Neural cell (in vitro differentiated cells): Measurements from ENCODE around the gene COA5. TPM values are rescaled to one million over a fixed set of nuclear protein-coding genes. Genes with fewer than 3 reads are reported as not detected.

ENCODE experiments used
- H2AFZ ChIP-seq: fragments of 200-600, 300-800 bp; sonication (generic), shearing (Covaris generic); 2 replicates; pipeline ENCODE4 v1.6.0; 2014; ENCODE audit warnings: low read depth, mild to moderate bottlenecking, antibody characterized with exemption, low read length, moderate library complexity
- H3F3A ChIP-seq: fragments of 200-600 bp; shearing (Covaris generic); 2 replicates; pipeline ENCODE4 v1.6.1; 2016; ENCODE audit warnings: mild to moderate bottlenecking, moderate library complexity, mixed read lengths, antibody characterized with exemption, low read length; ENCODE audit not compliant: insufficient read depth, poor library complexity, severe bottlenecking
- H3K27ac ChIP-seq: fragments of 200-600, 300-800 bp; sonication (generic), shearing (Covaris generic); 2 replicates; pipeline ENCODE4 v1.5.1; 2014; ENCODE audit warnings: mild to moderate bottlenecking, low read length, moderate library complexity
- H3K27me3 ChIP-seq: fragments of 300-800, 200-600 bp; sonication (generic), shearing (Covaris generic); 2 replicates; pipeline ENCODE4 v1.6.0; 2014; ENCODE audit warnings: mild to moderate bottlenecking, low read depth, low read length, moderate library complexity; ENCODE audit not compliant: insufficient read depth
- H3K36me3 ChIP-seq: fragments of 300-800, 200-600 bp; sonication (generic), shearing (Covaris generic); 2 replicates; pipeline ENCODE4 v1.5.1; 2014; ENCODE audit warnings: mild to moderate bottlenecking, antibody characterized with exemption, low read length, moderate library complexity; ENCODE audit not compliant: insufficient read depth
- H3K4me2 ChIP-seq: fragments of 300-800, 200-600 bp; sonication (generic), shearing (Covaris generic); 2 replicates; pipeline ENCODE4 v1.6.0; 2014; ENCODE audit warnings: mild to moderate bottlenecking, low read length
- H3K4me3 ChIP-seq: fragments of 300-800, 200-600 bp; sonication (generic), shearing (Covaris generic); 2 replicates; pipeline ENCODE4 v1.5.1; 2014; ENCODE audit warnings: mild to moderate bottlenecking, low read length, moderate library complexity
- H3K79me2 ChIP-seq: fragments of 200-600 bp; shearing (Covaris generic); replicated peaks from 2 replicates; pipeline ENCODE4 v1.6.0; 2014; ENCODE audit warnings: mild to moderate bottlenecking, low read length, moderate library complexity; ENCODE audit not compliant: insufficient read depth
- H3K9ac ChIP-seq: fragments of 300-800, 200-600 bp; sonication (generic), shearing (Covaris generic); 2 replicates; pipeline ENCODE4 v1.6.1; 2016; ENCODE audit warnings: mild to moderate bottlenecking, low read length, mixed read lengths
- H3K9me2 ChIP-seq: fragments of 200-600 bp; shearing (Covaris generic); 2 replicates; pipeline ENCODE4 v1.6.1; 2016; ENCODE audit warnings: mild to moderate bottlenecking, low read length, mixed read lengths; ENCODE audit not compliant: insufficient read depth
- H3K9me3 ChIP-seq: fragments of 200-600, 300-800 bp; sonication (generic), shearing (Covaris generic); 2 replicates; pipeline ENCODE4 v1.6.1; 2016; ENCODE audit warnings: mild to moderate bottlenecking, mixed run types, low read length, moderate library complexity, mixed read lengths
- H4K20me1 ChIP-seq: fragments of 200-600 bp; shearing (Covaris generic); 2 replicates; pipeline ENCODE4 v1.6.1; 2016; ENCODE audit warnings: mild to moderate bottlenecking, mixed run types; ENCODE audit not compliant: insufficient read depth
- CTCF ChIP-seq: fragments of 450-650 bp; IDR thresholded peaks from 2 replicates; pipeline ENCODE4 v1.5.1; 2014; ENCODE audit warnings: antibody characterized with exemption, mild to moderate bottlenecking, moderate library complexity; ENCODE audit not compliant: poor library complexity, severe bottlenecking
- EP300 ChIP-seq: fragments of 450-650 bp; conservative IDR thresholded peaks from 2 replicates; pipeline ENCODE4 v1.6.1; 2014; ENCODE audit warnings: antibody characterized with exemption, mild to moderate bottlenecking, moderate library complexity; ENCODE audit not compliant: poor library complexity, severe bottlenecking
- EZH2 ChIP-seq: fragments of 200-600, 300-800 bp; shearing (Covaris generic), sonication (generic); IDR thresholded peaks from 2 replicates; pipeline ENCODE4 v1.6.1; 2014; ENCODE audit warnings: antibody characterized with exemption, low read length, borderline replicate concordance, mild to moderate bottlenecking; ENCODE audit not compliant: insufficient read depth, poor library complexity, severe bottlenecking
- MXI1 ChIP-seq: fragments of 450-650 bp; conservative IDR thresholded peaks from 2 replicates; pipeline ENCODE4 v1.6.1; 2014; ENCODE audit warnings: antibody characterized with exemption, mild to moderate bottlenecking; ENCODE audit not compliant: poor library complexity, severe bottlenecking
- POLR2AphosphoS5 ChIP-seq: IDR thresholded peaks from 2 replicates; pipeline ENCODE4 v1.6.1; 2012
- RAD21 ChIP-seq: fragments of 450-650 bp; conservative IDR thresholded peaks from 2 replicates; pipeline ENCODE4 v1.6.1; 2014; ENCODE audit warnings: antibody characterized with exemption, mild to moderate bottlenecking, moderate library complexity
- REST ChIP-seq: IDR thresholded peaks from 2 replicates; pipeline ENCODE4 v1.6.1; 2012; ENCODE audit warnings: borderline replicate concordance
- SMC3 ChIP-seq: fragments of 450-650 bp; conservative IDR thresholded peaks from 2 replicates; pipeline ENCODE4 v1.6.1; 2014; ENCODE audit warnings: antibody characterized with exemption, mild to moderate bottlenecking, moderate library complexity; ENCODE audit not compliant: poor library complexity
- TAF1 ChIP-seq: IDR thresholded peaks from 2 replicates; pipeline ENCODE4 v1.6.1; 2012; ENCODE audit warnings: low read depth
- polyA minus RNA-seq: library from RNA; depleted of rRNA, polyadenylated mRNA; stranded (reverse); fragments of >200 nt; gene quantifications from 2 replicates; pipeline ENCODE4 v1.2.3, GENCODE V29; 2014
- polyA plus RNA-seq: library from polyadenylated mRNA; depleted of rRNA; stranded (reverse); fragments of >200 nt; gene quantifications from 2 replicates; pipeline ENCODE4 v1.2.3, GENCODE V29; 2014

Gene COA5
- polyA plus RNA-seq = 160 and 165 TPM in 2 replicates
- polyA minus RNA-seq = 62.8 and 74.9 TPM in 2 replicates

- H3K4me3 ChIP-seq = peak within 1 kb of the TSS; percentile 86
- H3K36me3 ChIP-seq = no peaks in the 10 kb centered on the region
- H3K9ac ChIP-seq = peak within 1 kb of the TSS; percentile 96
- H4K20me1 ChIP-seq = no peaks in the 10 kb centered on the region
- TF ChIP-seq EZH2 (no peak), RAD21 (no peak), REST (peak; percentile 91), TAF1 (peak; percentile 82), SMC3 (peak; percentile 67), CTCF (peak; percentile 52), POLR2AphosphoS5 (peak; percentile 91), EP300 (peak; percentile 53), MXI1 (peak; percentile 92)
- no peaks in the 10 kb centered on the region for H3K27me3 ChIP-seq
- H3K4me2 ChIP-seq = peak within 1 kb of the TSS; percentile 70
- peak within 1 kb of the TSS; percentile 94 for H3K27ac ChIP-seq
- H3F3A ChIP-seq = no peaks in the 10 kb centered on the region
- peaks cover 56% of the 10 kb centered on the region for H3K79me2 ChIP-seq
- H3K9me2 ChIP-seq = no peaks in the 10 kb centered on the region
- H3K9me3 ChIP-seq = no peaks in the 10 kb centered on the region
- H2AFZ ChIP-seq = peak within 1 kb of the TSS; percentile 85
Observed at GRCh38 chr2:98608116-98608961, at the start of gene COA5, which contains the start of gene UNC50. COA5 (minus strand) TSS chr2:98608512; CDS start chr2:98608405, 107 bp downstream. UNC50 (plus strand) TSS chr2:98608589; CDS start chr2:98609760, 1,171 bp downstream.

GRCh38 chr2:98656800-98657199 lies 48.5 kb upstream of the COA5 start:
- no peak overlapping the region for H3K4me3 ChIP-seq

More at GRCh38 chr2:98656800-98657199, 48.5 kb upstream of the COA5 start:
- Histone ChIP-seq H3K4me2 (no peak overlapping the region), H2AFZ (no peak overlapping the region), H3K27me3 (no peaks in the 10 kb centered on the region), H4K20me1 (no peaks in the 10 kb centered on the region), H3K9ac (no peak overlapping the region), H3K79me2 (no peaks in the 10 kb centered on the region), H3K27ac (no peak overlapping the region), H3K9me2 (no peaks in the 10 kb centered on the region), H3K9me3 (no peaks in the 10 kb centered on the region), H3F3A (no peaks in the 10 kb centered on the region), H3K36me3 (no peaks in the 10 kb centered on the region)
- TF ChIP-seq EP300 = no peak
